Smooth muscle cell (in vitro differentiated cells): ENCODE results near the gene DHX34. TPM values are rescaled to one million over a fixed set of nuclear protein-coding genes. Genes with fewer than 3 reads are reported as not detected.

Source experiments
- DNase-seq: peaks from one replicate; lab custom pipeline; 2025; ENCODE audit not compliant: unreplicated experiment; lab: John Stamatoyannopoulos, UW
- H2AFZ ChIP-seq: fragments of 200-600 bp; sonication (generic); 2 replicates; pipeline ENCODE4 v1.6.0; 2016; ENCODE audit warnings: antibody characterized with exemption, low read depth, mild to moderate bottlenecking
- H3F3A ChIP-seq: fragments of 200-600 bp; sonication (generic); 2 replicates; pipeline ENCODE4 v1.6.0; 2017; ENCODE audit warnings: antibody characterized with exemption, low read depth
- H3K27ac ChIP-seq: fragments of 200-600 bp; sonication (generic); 2 replicates; pipeline ENCODE4 v1.5.1; 2016; ENCODE audit warnings: low read depth, mild to moderate bottlenecking
- H3K27me3 ChIP-seq: fragments of 200-600 bp; sonication (generic); 2 replicates; pipeline ENCODE4 v1.6.1; 2016; ENCODE audit warnings: low read depth, mild to moderate bottlenecking
- H3K36me3 ChIP-seq: fragments of 200-600 bp; sonication (generic); 2 replicates; pipeline ENCODE4 v1.5.1; 2016; ENCODE audit warnings: low read depth
- H3K4me1 ChIP-seq: fragments of 200-600 bp; sonication (generic); 2 replicates; pipeline ENCODE4 v1.5.1; 2016; ENCODE audit warnings: low read depth
- H3K4me2 ChIP-seq: fragments of 200-600 bp; sonication (generic); 2 replicates; pipeline ENCODE4 v1.6.0; 2016; ENCODE audit warnings: mild to moderate bottlenecking
- H3K4me3 ChIP-seq: fragments of 200-600 bp; sonication (generic); 2 replicates; pipeline ENCODE4 v1.5.1; 2016; ENCODE audit warnings: mild to moderate bottlenecking
- H3K79me2 ChIP-seq: fragments of 200-600 bp; sonication (generic); 2 replicates; pipeline ENCODE4 v1.6.0; 2016; ENCODE audit warnings: low read depth, mild to moderate bottlenecking
- H3K9ac ChIP-seq: fragments of 200-600 bp; sonication (generic); 2 replicates; pipeline ENCODE4 v1.6.0; 2016; ENCODE audit warnings: low read depth
- H3K9me3 ChIP-seq: fragments of 200-600 bp; sonication (generic); replicated peaks from 2 replicates; pipeline ENCODE4 v1.5.1; 2016; ENCODE audit warnings: low read depth
- H4K20me1 ChIP-seq: fragments of 200-600 bp; sonication (generic); 2 replicates; pipeline ENCODE4 v1.6.0; 2016; ENCODE audit warnings: low read depth
- WGBS: methylation state at CpG from one replicate; pipeline ENCODE4 v1.1.7; 2016; ENCODE audit warnings: low lambda C conversion rate; 5-methylcytosine and 5-hydroxymethylcytosine counted together
- polyA plus RNA-seq: library from polyadenylated mRNA; unstranded; fragments of >200 nt; fragmentation: Nextera tagmentation; extraction: Ambion mirVana; gene quantifications from 2 replicates; pipeline ENCODE4 v1.2.1, GENCODE V29; 2016
- total RNA-seq: library from RNA; depleted of rRNA; stranded (reverse); fragments of >200 nt; gene quantifications from 2 replicates; pipeline ENCODE4 v1.2.3, GENCODE V29; 2014
- TF ChIP-seq, protein P1 (sequence below): fragments of 200-600 bp; sonication (generic); IDR thresholded peaks from 2 replicates; pipeline ENCODE4 v1.5.1; 2017; ENCODE audit warnings: borderline replicate concordance, mild to moderate bottlenecking, antibody characterized with exemption; ENCODE audit not compliant: insufficient read depth, poor library complexity, severe bottlenecking

Gene DHX34
- total and polyA plus RNA-seq, 2 experiments from 2014 or later: 7.1 to 9.8 TPM

DNA sequence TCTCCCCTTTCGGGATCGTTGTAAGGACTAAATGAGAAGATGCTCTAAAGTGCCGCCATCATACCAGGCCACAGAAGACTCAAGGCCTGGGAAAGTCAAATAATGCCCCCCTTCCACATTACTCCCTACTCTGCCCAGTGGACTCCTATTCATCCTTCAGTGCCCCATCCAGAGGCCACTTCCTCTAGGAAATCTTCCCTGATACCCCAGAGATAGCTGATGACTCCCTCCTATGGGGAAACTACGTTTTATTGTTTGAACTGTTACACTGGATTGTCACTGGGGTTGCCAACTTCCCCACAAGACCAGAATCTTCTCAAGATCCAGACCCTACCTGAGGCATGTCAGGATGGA, 56.1 kb downstream of the DHX34 start:
- Histone ChIP-seq H3K4me3 (no peak overlapping the region), H3F3A (no peaks in the 10 kb centered on the region), H2AFZ (no peak overlapping the region), H4K20me1 (peaks cover 13% of the 10 kb centered on the region), H3K27ac (no peak overlapping the region), H3K36me3 (no peaks in the 10 kb centered on the region), H3K4me2 (no peak overlapping the region), H3K9me3 (no peaks in the 10 kb centered on the region), H3K4me1 (no peaks in the 10 kb centered on the region), H3K79me2 (no peaks in the 10 kb centered on the region), H3K27me3 (no peaks in the 10 kb centered on the region), H3K9ac (no peak overlapping the region)
- 98% methylated on average over 4 of the region's 4 CpGs for WGBS
- TF ChIP-seq, protein P1, sequence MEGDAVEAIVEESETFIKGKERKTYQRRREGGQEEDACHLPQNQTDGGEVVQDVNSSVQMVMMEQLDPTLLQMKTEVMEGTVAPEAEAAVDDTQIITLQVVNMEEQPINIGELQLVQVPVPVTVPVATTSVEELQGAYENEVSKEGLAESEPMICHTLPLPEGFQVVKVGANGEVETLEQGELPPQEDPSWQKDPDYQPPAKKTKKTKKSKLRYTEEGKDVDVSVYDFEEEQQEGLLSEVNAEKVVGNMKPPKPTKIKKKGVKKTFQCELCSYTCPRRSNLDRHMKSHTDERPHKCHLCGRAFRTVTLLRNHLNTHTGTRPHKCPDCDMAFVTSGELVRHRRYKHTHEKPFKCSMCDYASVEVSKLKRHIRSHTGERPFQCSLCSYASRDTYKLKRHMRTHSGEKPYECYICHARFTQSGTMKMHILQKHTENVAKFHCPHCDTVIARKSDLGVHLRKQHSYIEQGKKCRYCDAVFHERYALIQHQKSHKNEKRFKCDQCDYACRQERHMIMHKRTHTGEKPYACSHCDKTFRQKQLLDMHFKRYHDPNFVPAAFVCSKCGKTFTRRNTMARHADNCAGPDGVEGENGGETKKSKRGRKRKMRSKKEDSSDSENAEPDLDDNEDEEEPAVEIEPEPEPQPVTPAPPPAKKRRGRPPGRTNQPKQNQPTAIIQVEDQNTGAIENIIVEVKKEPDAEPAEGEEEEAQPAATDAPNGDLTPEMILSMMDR: no peak
- no peak for DNase-seq

DNA sequence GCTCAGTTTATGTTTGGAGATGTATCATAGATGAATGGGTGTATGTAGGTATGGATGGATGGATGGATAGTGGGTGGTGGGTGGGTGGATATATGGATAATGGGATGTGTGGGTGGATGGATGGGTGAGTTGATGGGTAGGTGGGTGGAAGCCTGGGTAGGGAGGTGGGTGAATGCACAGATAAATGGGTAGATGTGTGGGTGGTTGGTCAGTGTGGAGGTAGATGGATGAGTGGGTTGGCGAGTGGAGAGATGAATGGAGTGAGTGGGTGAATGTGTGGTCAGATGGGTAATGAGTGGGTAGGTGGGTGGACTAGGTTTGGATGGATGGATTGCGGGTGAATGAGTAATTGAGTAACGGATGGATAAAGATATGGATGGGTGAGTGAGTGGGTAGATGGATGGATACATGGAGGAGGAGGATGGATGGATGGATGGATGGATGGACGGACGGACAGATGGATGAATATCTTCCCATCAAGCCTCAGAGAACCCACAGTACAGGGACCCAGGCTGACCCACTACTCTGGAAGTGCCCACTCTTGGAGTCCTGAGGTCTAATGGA, 56.8 kb downstream of the DHX34 start:
- TF ChIP-seq, protein P1: no peak
- 100% methylated on average over 5 of the region's 5 CpGs for WGBS

DNA sequence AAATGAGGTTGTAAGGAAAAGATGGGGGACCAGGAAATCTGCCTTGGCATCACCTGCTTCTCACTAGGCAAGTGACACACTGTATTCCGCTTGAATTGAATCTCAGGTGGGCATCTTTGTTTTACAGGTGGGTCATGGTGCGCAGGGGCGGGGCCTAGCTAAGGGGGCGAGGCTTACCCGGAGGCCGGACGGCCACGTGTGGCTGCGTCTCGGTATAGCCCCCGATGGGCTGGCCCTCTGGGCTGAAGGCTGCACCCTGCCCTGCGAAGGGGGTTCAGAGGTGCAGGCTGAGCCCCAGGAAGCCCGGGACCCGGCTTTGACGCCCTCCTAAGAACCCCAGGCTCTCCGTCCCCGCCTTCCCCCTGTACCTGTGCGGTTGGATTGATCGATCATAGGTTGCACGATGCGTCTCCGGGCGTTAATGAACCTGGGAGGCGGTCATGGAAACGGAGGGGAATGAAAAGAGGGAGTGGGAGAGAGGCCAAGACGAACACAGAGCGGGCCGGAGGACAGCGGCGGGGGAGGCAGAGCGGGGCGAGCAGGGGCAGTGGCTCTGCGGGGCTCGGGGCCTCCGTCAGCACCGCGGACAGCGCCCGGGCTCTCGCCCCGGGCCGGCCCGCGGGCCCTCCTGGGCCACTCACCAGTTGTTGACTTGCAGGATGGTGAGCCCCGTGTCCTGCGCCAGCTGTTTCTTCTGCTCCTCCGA, 57.7 kb downstream of the DHX34 start:
- Histone ChIP-seq H3K36me3 (no peaks in the 10 kb centered on the region), H3K4me1 (no peaks in the 10 kb centered on the region), H3K79me2 (no peaks in the 10 kb centered on the region), H3K27me3 (no peaks in the 10 kb centered on the region), H3F3A (no peaks in the 10 kb centered on the region), H3K27ac (no peak overlapping the region), H3K9ac (no peak overlapping the region), H3K4me3 (no peak overlapping the region), H3K9me3 (no peaks in the 10 kb centered on the region), H4K20me1 (peaks cover 13% of the 10 kb centered on the region), H3K4me2 (no peak overlapping the region), H2AFZ (no peak overlapping the region)
- WGBS: 47% methylated on average over 33 of the region's 47 CpGs
- TF ChIP-seq, protein P1: no peak
- DNase-seq: no peak

More for the DNA sequence above, 56.8 kb downstream of the DHX34 start:
- no peaks in the 10 kb centered on the region for H3K4me1 ChIP-seq
- no peak overlapping the region for H3K27ac ChIP-seq
- no peaks in the 10 kb centered on the region for H3F3A ChIP-seq
- H3K4me2 ChIP-seq: no peak overlapping the region
- no peaks in the 10 kb centered on the region for H3K27me3 ChIP-seq
- H3K9ac ChIP-seq: no peak overlapping the region
- no peak overlapping the region for H3K4me3 ChIP-seq
- H3K9me3 ChIP-seq: no peaks in the 10 kb centered on the region
- no peak overlapping the region for H2AFZ ChIP-seq
- peaks cover 13% of the 10 kb centered on the region for H4K20me1 ChIP-seq
- no peaks in the 10 kb centered on the region for H3K36me3 ChIP-seq
- DNase-seq: no peak
- no peaks in the 10 kb centered on the region for H3K79me2 ChIP-seq

DNA sequence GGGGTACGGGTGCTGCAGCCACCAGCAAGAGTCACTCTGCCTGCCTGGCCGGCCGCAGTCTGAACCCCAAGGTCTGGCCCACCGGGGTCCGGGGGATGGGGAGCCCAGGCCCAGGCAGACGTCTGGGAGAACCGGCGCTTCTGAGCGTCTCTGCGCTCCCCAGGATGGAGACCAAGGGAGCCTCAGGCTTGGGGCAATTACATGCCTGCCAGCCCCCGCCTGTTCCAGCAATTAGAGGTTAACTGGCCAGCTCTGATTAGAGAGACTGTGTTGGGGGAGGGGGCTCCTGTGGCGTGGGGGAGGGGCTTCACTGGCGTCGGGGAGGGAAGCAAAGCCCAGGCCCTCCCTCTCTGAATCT, 58.3 kb downstream of the DHX34 start:
- no peak overlapping the region for H3K4me3 ChIP-seq
- H2AFZ ChIP-seq: no peak overlapping the region
- no peak overlapping the region for H3K9ac ChIP-seq
- no peaks in the 10 kb centered on the region for H3F3A ChIP-seq
- no peaks in the 10 kb centered on the region for H3K27me3 ChIP-seq
- H3K9me3 ChIP-seq: no peaks in the 10 kb centered on the region
- no peak overlapping the region for H3K4me2 ChIP-seq
- H3K36me3 ChIP-seq: no peaks in the 10 kb centered on the region
- 27% methylated on average over 14 of the region's 14 CpGs for WGBS
- H3K27ac ChIP-seq: no peak overlapping the region
- DNase-seq: no peak
- TF ChIP-seq, protein P1: no peak
- no peaks in the 10 kb centered on the region for H3K79me2 ChIP-seq
- peaks cover 13% of the 10 kb centered on the region for H4K20me1 ChIP-seq
- H3K4me1 ChIP-seq: no peaks in the 10 kb centered on the region
